GM06990 (cell line): ENCODE data around the gene TNFAIP8.
A peak's percentile ranks its signal among the peaks of the same experiment; 100 is the strongest.

Experiments
- DNase-seq: peaks from one replicate; pipeline ENCODE4 v3.0.0-alpha.2; 2011; ENCODE audit not compliant: insufficient read length; ENCODE audit errors: extremely low read depth
- H3K27me3 ChIP-seq: replicated peaks from 2 replicates; pipeline ENCODE4 v1.6.0; 2011; ENCODE audit warnings: low read length; ENCODE audit not compliant: control insufficient read depth, insufficient read depth
- H3K36me3 ChIP-seq: 2 replicates; pipeline ENCODE4 v1.5.1; 2011; ENCODE audit warnings: low read length; ENCODE audit not compliant: control insufficient read depth, insufficient read depth
- H3K4me3 ChIP-seq: replicated peaks from 2 replicates; pipeline ENCODE4 v1.5.1; 2011; ENCODE audit warnings: low read depth, mild to moderate bottlenecking, control low read depth, low read length
- CTCF ChIP-seq: IDR thresholded peaks from 2 replicates; pipeline ENCODE4 v1.5.1; 2011; ENCODE audit warnings: low read length, control low read depth, mild to moderate bottlenecking, inconsistent platforms; ENCODE audit not compliant: insufficient read depth, poor library complexity, severe bottlenecking

The TNFAIP8 gene

DNA sequence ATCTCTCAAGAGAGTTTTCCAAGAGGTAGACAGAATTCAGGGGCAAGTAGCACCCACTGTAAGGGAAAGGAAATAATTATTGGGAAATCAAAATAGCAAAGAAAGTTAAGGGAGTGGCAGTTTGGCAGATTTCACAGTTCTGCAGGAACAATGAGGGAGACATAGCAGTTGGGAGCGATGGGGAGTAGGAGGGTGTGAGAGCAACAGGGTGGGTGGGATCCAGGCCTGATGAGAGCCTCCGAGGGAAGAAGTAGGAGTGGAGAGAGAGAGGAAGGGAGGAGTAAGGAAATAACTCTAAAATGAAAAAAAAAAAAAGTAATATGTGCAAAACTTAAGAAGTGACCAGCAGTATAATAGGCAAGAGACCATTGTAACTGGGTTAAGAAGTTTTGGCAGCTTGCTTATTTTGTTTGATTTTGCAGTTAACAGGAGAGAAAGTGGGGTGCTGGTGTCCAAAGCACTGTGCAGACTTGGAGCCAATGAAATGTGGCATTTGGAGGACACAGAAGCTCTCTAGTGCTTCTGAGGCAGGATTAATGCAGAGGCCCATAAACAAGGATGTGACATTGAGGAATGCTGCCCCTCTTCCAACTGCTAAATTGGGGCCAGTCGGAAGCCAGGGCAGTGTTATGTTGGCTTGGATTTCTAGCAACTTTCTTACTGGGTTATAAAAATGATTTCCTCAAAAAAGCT, 10.2 kb downstream of the TNFAIP8 start:
- no peak overlapping the region for H3K4me3 ChIP-seq
- H3K27me3 ChIP-seq = no peaks in the 10 kb centered on the region
- no peak for TF ChIP-seq CTCF
- H3K36me3 ChIP-seq = peaks cover 2% of the 10 kb centered on the region
- no peak for DNase-seq

DNA sequence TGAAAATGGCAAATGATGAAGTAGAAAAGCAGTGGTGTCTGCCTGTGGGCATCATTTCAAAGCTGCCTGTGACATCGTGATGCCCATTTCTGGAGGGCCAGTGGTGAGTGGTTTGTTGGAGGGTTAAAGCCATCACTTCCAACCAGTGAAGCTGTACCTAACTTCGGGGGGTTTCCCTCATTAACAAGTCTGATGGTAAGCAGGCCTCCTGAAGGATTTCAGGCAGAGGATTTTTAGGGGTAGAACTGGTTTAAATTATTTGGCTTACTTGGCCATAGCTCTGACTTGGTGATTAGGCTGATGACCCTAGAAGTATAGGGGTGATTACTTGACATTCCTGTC, 10.7 kb downstream of the TNFAIP8 start:
- TF ChIP-seq CTCF = no peak

GRCh38 chr5:119367502-119368237, 11.9 kb downstream of the TNFAIP8 start:
- H3K4me3 ChIP-seq = peak overlapping the region; percentile 47
- peak; percentile 71 for DNase-seq
- no peak for TF ChIP-seq CTCF
- no peaks in the 10 kb centered on the region for H3K27me3 ChIP-seq
- H3K36me3 ChIP-seq = peaks cover 2% of the 10 kb centered on the region

More for the DNA sequence above, 10.7 kb downstream of the TNFAIP8 start:
- Histone ChIP-seq H3K27me3 (no peaks in the 10 kb centered on the region), H3K36me3 (peaks cover 2% of the 10 kb centered on the region), H3K4me3 (peak overlapping the region; percentile 2)
- no peak for DNase-seq

GRCh38 chr5:119368238-119368630, 12.4 kb downstream of the TNFAIP8 start:
- Histone ChIP-seq H3K36me3 (peaks cover 2% of the 10 kb centered on the region), H3K27me3 (no peaks in the 10 kb centered on the region), H3K4me3 (peak overlapping the region; percentile 47)
- no peak for TF ChIP-seq CTCF
- DNase-seq = peak; percentile 62

DNA sequence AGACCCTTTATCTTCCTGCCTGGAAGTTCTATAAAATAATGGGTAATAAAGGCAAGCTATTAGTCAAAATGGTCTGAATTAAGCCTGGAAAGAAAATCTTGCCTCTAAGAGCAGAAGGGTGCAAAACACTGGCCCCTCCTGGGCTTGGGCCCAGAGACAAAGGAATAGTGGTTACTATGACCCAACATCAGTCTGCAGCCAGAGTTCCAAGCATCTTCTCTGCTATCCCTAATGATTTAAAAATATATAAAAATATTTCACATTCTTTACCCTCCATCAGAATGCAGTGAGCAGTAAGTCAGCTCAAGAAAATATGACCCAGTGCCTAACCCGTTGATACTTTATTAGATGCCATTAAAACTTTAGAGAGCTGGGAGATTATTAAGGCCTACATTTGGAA, 14.7 kb downstream of the TNFAIP8 start:
- peaks cover 3% of the 10 kb centered on the region for H3K36me3 ChIP-seq
- no peak for DNase-seq
- H3K27me3 ChIP-seq = no peaks in the 10 kb centered on the region
- H3K4me3 ChIP-seq = no peak overlapping the region
- no peak for TF ChIP-seq CTCF
